H1 (cell line): Measurements from ENCODE around the gene DPP10. TPM values are rescaled to one million over a fixed set of nuclear protein-coding genes. Genes with fewer than 3 reads are reported as not detected.

Experiments
- BACH1 ChIP-seq: IDR thresholded peaks from 2 replicates; pipeline ENCODE4 v1.6.1; 2012; ENCODE audit warnings: low read length, improper control_type of control experiment
- GABPA ChIP-seq: IDR thresholded peaks from 2 replicates; pipeline ENCODE4 v1.6.1; 2011; ENCODE audit warnings: mild to moderate bottlenecking, low read length, moderate library complexity, borderline replicate concordance; ENCODE audit not compliant: insufficient read depth
- KDM5A ChIP-seq: fragments of 200-600 bp; IDR thresholded peaks from 2 replicates; pipeline ENCODE4 v1.7.1; 2012; ENCODE audit warnings: mild to moderate bottlenecking, low read length, inconsistent platforms, mixed read lengths
- NRF1 ChIP-seq: IDR thresholded peaks from 2 replicates; pipeline ENCODE4 v1.6.1; 2011; ENCODE audit warnings: mild to moderate bottlenecking, low read depth, low read length, improper control_type of control experiment
- SIX5 ChIP-seq: IDR thresholded peaks from 2 replicates; pipeline ENCODE4 v1.6.1; 2011; ENCODE audit warnings: mild to moderate bottlenecking, low read depth, low read length
- TEAD4 ChIP-seq: IDR thresholded peaks from 2 replicates; pipeline ENCODE4 v1.6.1; 2012; ENCODE audit warnings: low read depth, low read length, inconsistent platforms, mixed read lengths
- polyA plus RNA-seq, 7 experiments: library from polyadenylated mRNA; depleted of rRNA in 3 of 7; stranded (reverse) in 5 of 7; unstranded in 2 of 7; fragments of >200 nt in 5 of 7; fragments of 200-250 nt in 2 of 7; gene quantifications; 1 replicate in 5 of 7; 2 replicates in 1 of 7; 4 replicates in 1 of 7; pipeline versions ENCODE4 v1.2.1 to v1.2.3, GENCODE V29; 2011 to 2013; ENCODE audit warnings: missing spikeins in 2 of 7, mixed read lengths in 2 of 7
- total RNA-seq: library from RNA; stranded (reverse); fragmentation: NEBNext Ultra II Directional; extraction: Animal tissue kit (Norgen Biotek cat#: 25700); gene quantifications from 2 replicates; pipeline ENCODE4 v1.2.1, GENCODE V29; 2021

DPP10 gene
- total and polyA plus RNA-seq, 2 of the 8 experiments (the other 6 are each of a cell fraction or from before 2014, with no cell fraction given): 3.3 to 7.2 TPM

DNA sequence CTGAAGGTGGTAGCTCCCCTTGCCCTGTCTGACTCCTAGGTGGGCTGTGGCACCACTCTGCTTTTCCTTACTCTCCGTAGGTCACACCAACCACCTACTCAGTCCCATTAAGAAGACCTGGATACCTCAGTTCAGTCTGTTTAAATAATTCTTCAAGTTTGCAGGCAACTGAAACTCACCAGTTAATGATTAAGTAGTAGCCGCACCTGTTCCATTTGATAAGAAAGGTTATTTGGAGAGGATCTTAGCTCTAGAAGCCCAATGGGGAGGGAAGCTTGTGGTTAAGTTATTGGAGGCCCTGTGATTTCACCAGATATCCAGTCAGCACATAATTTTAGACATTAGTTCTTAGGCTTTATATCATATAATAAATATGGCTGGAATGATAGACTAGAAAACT lies 1193.0 kb downstream of the DPP10 start (continued):
- TF ChIP-seq GABPA (no peak), SIX5 (no peak), BACH1 (no peak), KDM5A (no peak), TEAD4 (no peak), NRF1 (no peak)
